GM23338 (cell line): ENCODE results near the gene PRKD1. TPM values are rescaled to one million over a fixed set of nuclear protein-coding genes. Genes with fewer than 3 reads are reported as not detected.

Experiments used
- ATAC-seq: fragments of 200-7000 bp; cut with Tn5 transposase; 3 replicates; pipeline ENCODE4 v1.9.1; 2020
- DNase-seq: peaks from one replicate; pipeline ENCODE4 v3.0.0-alpha.2; 2015; ENCODE audit warnings: low spot score
- H2AFZ ChIP-seq: fragments of 200-600 bp; sonication (generic); 2 replicates; pipeline ENCODE4 v1.8.0; 2016; ENCODE audit warnings: antibody characterized with exemption, mild to moderate bottlenecking, moderate library complexity
- H3F3A ChIP-seq: fragments of 200-600 bp; sonication (generic); replicated peaks from 2 replicates; pipeline ENCODE4 v1.8.0; 2017; ENCODE audit warnings: antibody characterized with exemption, mixed run types, low read depth
- H3K27ac ChIP-seq: fragments of 200-600 bp; sonication (generic); 2 replicates; pipeline ENCODE4 v1.6.1; 2016; ENCODE audit warnings: low read depth
- H3K27me3 ChIP-seq: fragments of 200-600 bp; sonication (generic); 2 replicates; pipeline ENCODE4 v1.8.0; 2016; ENCODE audit warnings: mild to moderate bottlenecking, mixed run types, moderate library complexity; ENCODE audit not compliant: insufficient read depth
- H3K36me3 ChIP-seq: fragments of 200-600 bp; sonication (generic); 2 replicates; pipeline ENCODE4 v1.8.0; 2016; ENCODE audit warnings: mild to moderate bottlenecking; ENCODE audit not compliant: insufficient read depth
- H3K4me1 ChIP-seq: fragments of 200-600 bp; sonication (generic); 2 replicates; pipeline ENCODE4 v1.8.0; 2016; ENCODE audit warnings: mild to moderate bottlenecking, moderate library complexity; ENCODE audit not compliant: insufficient read depth
- H3K4me2 ChIP-seq: fragments of 200-600 bp; sonication (generic); 2 replicates; pipeline ENCODE4 v1.7.1; 2017; ENCODE audit warnings: mixed run types
- H3K4me3 ChIP-seq: fragments of 200-600 bp; sonication (generic); 2 replicates; pipeline ENCODE4 v1.6.1; 2016; ENCODE audit warnings: mixed run types
- H3K79me2 ChIP-seq: fragments of 200-600 bp; sonication (generic); replicated peaks from 2 replicates; pipeline ENCODE4 v1.8.0; 2017; ENCODE audit warnings: mild to moderate bottlenecking; ENCODE audit not compliant: insufficient read depth
- H3K9me2 ChIP-seq: fragments of 200-600 bp; sonication (generic); 2 replicates; pipeline ENCODE4 v1.8.0; 2017; ENCODE audit not compliant: insufficient read depth
- H4K20me1 ChIP-seq: fragments of 200-600 bp; sonication (generic); replicated peaks from 2 replicates; pipeline ENCODE4 v1.8.0; 2017; ENCODE audit warnings: mild to moderate bottlenecking; ENCODE audit not compliant: insufficient read depth
- H3K27ac Mint-ChIP-seq: 2 replicates; pipeline ENCODE4 v1.8.0; 2020; ENCODE audit warnings: inconsistent platforms, mild to moderate bottlenecking, moderate library complexity, mixed read lengths
- H3K27me3 Mint-ChIP-seq: 3 replicates; pipeline ENCODE4 v1.8.0; 2022; ENCODE audit warnings: low read depth, mild to moderate bottlenecking, moderate library complexity, mixed read lengths, inconsistent platforms; ENCODE audit not compliant: insufficient read depth, poor library complexity
- H3K36me3 Mint-ChIP-seq: 3 replicates; pipeline ENCODE4 v1.8.0; 2021; ENCODE audit warnings: low read depth, mild to moderate bottlenecking, inconsistent platforms, moderate library complexity, mixed read lengths
- H3K4me1 Mint-ChIP-seq: 3 replicates; pipeline ENCODE4 v1.8.0; 2020; ENCODE audit warnings: mild to moderate bottlenecking, inconsistent platforms, mixed read lengths
- H3K4me3 Mint-ChIP-seq: 3 replicates; pipeline ENCODE4 v1.8.0; 2021; ENCODE audit warnings: moderate library complexity, mild to moderate bottlenecking, inconsistent platforms, mixed read lengths
- H3K9me3 Mint-ChIP-seq: 3 replicates; pipeline ENCODE4 v1.8.0; 2020; ENCODE audit warnings: moderate library complexity, mild to moderate bottlenecking, inconsistent platforms, mixed read lengths
- CREB1 ChIP-seq: fragments of 250-450 bp; sonication (Bioruptor Pico); IDR thresholded peaks from 2 replicates; pipeline ENCODE4 v1.5.0; 2020; ENCODE audit warnings: low read depth, mild to moderate bottlenecking, moderate library complexity
- CTCF ChIP-seq, 2 experiments: fragments of 200-600 bp in 1 of 2; sonication (generic) in 1 of 2; conservative IDR thresholded peaks; 2 replicates each; pipeline versions ENCODE4 v1.5.1 to v1.6.1; 2016 to 2017; ENCODE audit warnings: antibody characterized with exemption in 2 of 2, low read depth in 2 of 2, mild to moderate bottlenecking in 2 of 2, moderate library complexity in 1 of 2
- EZH2 ChIP-seq: fragments of 200-600 bp; sonication (generic); IDR thresholded peaks from one replicate; pipeline ENCODE4 v1.8.0; 2017; ENCODE audit warnings: antibody characterized with exemption, mild to moderate bottlenecking, low read depth; ENCODE audit not compliant: unreplicated experiment
- JUNB ChIP-seq: IDR thresholded peaks from one replicate; pipeline ENCODE4 v1.6.1; 2016; ENCODE audit warnings: antibody characterized with exemption; ENCODE audit not compliant: unreplicated experiment
- POLR2AphosphoS5 ChIP-seq: IDR thresholded peaks from 2 replicates; pipeline ENCODE4 v1.6.1; 2016; ENCODE audit warnings: antibody characterized with exemption, low read depth
- STAT1 ChIP-seq: IDR thresholded peaks from one replicate; pipeline ENCODE4 v1.6.1; 2016; ENCODE audit warnings: antibody characterized with exemption; ENCODE audit not compliant: unreplicated experiment
- ZNF114 ChIP-seq: fragments of 250-450 bp; sonication (Bioruptor Pico); IDR thresholded peaks from 2 replicates; pipeline ENCODE4 v1.5.0; 2020; ENCODE audit warnings: mild to moderate bottlenecking, moderate library complexity
- ZNF331 ChIP-seq: fragments of 250-450 bp; sonication (Bioruptor Pico); IDR thresholded peaks from 2 replicates; pipeline ENCODE4 v1.5.0; 2020; ENCODE audit warnings: low read depth, mild to moderate bottlenecking, moderate library complexity
- ZNF462 ChIP-seq: fragments of 250-450 bp; sonication (Bioruptor Pico); IDR thresholded peaks from 2 replicates; pipeline ENCODE4 v1.5.0; 2020; ENCODE audit warnings: mild to moderate bottlenecking, moderate library complexity
- polyA plus RNA-seq: library from polyadenylated mRNA; unstranded; fragments of >200 nt; fragmentation: Nextera tagmentation; extraction: Ambion mirVana; gene quantifications from 2 replicates; pipeline ENCODE4 v1.2.1, GENCODE V29; 2016
- total RNA-seq: library from RNA; depleted of rRNA; stranded (reverse); fragments of >200 nt; shearing (Covaris generic); gene quantifications from 2 replicates; pipeline ENCODE4 v1.2.3, GENCODE V29; 2014

The PRKD1 gene
- total and polyA plus RNA-seq, 2 experiments from 2014 or later = 3.1 to 9.7 TPM

GRCh38 chr14:29868000-29868399, 59.6 kb downstream of the PRKD1 start (continued):
- no peak for TF ChIP-seq ZNF462 (CRISPR knock-in tag)

- Mint-ChIP-seq H3K4me3 (no peak overlapping the region), H3K9me3 (no peaks in the 10 kb centered on the region), H3K4me1 (peaks cover 6% of the 10 kb centered on the region; the same call in 2 of the 3 replicates), H3K36me3 (no peaks in the 10 kb centered on the region), H3K27ac (no peak overlapping the region), H3K27me3 (no peaks in the 10 kb centered on the region)
- Histone ChIP-seq H3K27ac (no peak overlapping the region), H3K4me2 (no peak overlapping the region), H4K20me1 (no peaks in the 10 kb centered on the region), H3K79me2 (no peaks in the 10 kb centered on the region), H3K27me3 (no peaks in the 10 kb centered on the region), H3K4me3 (no peak overlapping the region), H2AFZ (no peak overlapping the region), H3K4me1 (peaks cover 17% of the 10 kb centered on the region; the same call in 1 of the 2 replicates), H3K36me3 (no peaks in the 10 kb centered on the region), H3F3A (no peaks in the 10 kb centered on the region), H3K9me2 (no peaks in the 10 kb centered on the region)
- ATAC-seq (no peak), DNase-seq (no peak)
- TF ChIP-seq ZNF331 (CRISPR knock-in tag) = no peak
- no peak for TF ChIP-seq EZH2
- TF ChIP-seq POLR2AphosphoS5 = no peak
- TF ChIP-seq ZNF114 (CRISPR knock-in tag) = no peak
- TF ChIP-seq JUNB = no peak
- TF ChIP-seq CREB1 (CRISPR knock-in tag) = no peak
- no peak for TF ChIP-seq CTCF (conservative IDR thresholded peaks at IDR 0.05; ENCODE audit: low read depth in 2 of 2)
- TF ChIP-seq STAT1 = no peak
- TF ChIP-seq ZNF462 (CRISPR knock-in tag) = no peak
Observed at GRCh38 chr14:29865299-29865698, 62.3 kb downstream of the PRKD1 start.
